NCI-H460 (cell line): ENCODE measurements around the gene PRKCA. TPM values are rescaled to one million over a fixed set of nuclear protein-coding genes. Genes with fewer than 3 reads are reported as not detected.

ENCODE experiments used
- DNase-seq: peaks from one replicate; pipeline ENCODE4 v3.0.0-alpha.2; 2016; ENCODE audit warnings: low read depth; ENCODE audit errors: extremely low read depth
- total RNA-seq: library from RNA; depleted of rRNA; stranded (reverse); fragments of >200 nt; shearing (Covaris generic); gene quantifications from 2 replicates; pipeline ENCODE4 v1.2.3, GENCODE V29; 2014

Gene PRKCA
- total RNA-seq, 1 experiment from 2014 or later, result 13.6 TPM

DNA sequence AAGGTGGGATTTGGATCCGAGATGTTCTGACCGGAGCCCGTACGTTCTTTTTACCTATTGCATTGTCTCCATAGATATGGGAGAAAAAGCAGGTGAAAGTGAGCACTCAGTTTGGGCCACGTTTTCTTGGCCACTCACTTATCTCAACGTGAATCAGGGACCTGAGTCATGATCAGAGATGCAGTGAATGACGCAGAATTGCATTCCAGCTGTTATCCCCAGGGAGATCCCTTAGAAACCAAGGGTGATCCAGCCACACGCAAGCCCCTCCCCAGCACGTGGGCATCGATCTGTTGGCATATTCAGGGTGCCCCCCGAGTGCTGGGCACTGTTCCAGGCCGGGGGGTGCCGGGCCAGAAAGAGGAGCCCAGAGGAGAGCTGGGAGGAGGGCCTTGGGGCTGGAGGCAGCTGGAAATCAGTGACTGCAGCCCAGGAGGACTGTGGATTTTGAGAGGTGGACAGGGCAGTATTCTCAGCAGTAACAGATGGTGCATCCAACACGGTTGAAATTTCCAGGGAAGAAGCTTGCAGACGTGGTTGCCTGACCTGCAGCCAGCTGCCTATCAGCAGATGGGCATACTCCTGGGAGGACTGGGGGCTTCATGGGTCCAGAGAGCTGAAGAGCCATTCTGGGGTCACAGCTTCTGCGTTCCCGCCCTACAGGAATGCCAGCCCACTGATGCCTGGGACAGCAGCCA lies 445.3 kb downstream of the PRKCA start:
- peak; percentile 13 for DNase-seq

DNA sequence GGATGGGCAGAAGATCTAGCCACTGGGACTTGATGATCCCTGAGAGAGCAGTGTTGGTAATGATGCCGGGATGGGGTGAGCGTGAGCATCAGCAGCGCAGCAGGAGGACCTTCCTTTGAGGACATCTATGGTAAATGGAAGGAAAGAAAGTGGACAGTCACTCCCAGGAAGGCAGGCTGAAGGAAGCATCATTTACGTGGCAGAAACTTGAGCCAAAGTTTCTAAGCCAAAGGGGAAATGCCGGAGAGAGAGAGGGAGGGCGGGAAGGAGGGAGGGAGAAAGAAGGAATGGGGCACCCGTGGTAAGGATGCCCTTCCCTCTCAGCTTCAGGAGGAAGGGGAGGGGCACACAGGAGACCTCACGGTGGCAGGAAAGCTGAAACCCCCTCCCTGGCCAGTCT lies 446.2 kb downstream of the PRKCA start:
- no peak for DNase-seq

DNA sequence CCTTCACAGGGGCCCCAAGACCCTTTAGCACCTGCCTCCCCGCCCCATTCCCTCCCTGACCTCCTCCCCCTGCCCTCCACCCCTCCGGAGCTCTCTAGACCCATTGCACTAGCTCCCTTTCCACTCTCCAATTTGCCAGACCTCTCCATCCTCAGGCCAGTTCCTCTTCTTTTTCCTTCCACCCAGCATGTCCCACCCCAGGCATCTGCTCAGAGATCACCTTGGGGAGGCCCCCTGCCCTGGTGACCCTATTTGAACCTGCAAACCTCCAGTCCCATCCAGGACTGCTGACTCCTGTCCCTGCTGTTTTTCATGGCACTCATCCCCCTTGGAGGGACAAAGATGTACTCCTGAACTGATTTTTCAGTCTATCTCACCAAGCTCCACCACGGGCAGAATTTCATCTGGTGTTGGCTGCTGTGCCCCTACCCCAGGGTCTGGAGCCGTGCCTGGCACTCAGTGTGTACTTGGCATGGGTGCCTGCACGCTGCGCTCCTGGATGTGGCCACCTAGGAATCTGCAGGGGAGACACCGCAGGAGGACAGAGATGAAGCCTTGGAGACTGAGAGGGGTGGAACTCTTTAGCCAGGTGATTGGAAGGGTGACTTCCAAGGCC lies 446.9 kb downstream of the PRKCA start:
- DNase-seq, result no peak

DNA sequence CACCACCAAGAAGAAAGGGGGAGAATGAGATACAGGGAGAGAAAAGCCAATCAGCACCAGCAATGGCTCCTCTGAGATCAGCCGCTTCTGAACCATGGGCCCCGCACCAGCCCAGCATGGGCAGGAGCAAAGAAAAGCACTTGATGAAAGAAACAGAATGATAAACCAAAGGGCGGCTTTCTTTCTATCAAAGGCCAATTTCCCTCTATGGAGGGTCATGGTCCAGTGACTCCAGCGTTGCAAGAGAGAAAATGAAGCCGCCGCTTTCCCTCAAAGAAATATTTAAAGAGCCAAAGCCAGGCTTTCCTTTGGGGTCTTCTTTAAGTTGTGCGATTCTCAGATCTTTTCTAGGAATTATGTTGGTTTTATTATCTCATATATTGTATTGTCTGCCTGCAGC lies 447.7 kb downstream of the PRKCA start:
- no peak for DNase-seq

DNA sequence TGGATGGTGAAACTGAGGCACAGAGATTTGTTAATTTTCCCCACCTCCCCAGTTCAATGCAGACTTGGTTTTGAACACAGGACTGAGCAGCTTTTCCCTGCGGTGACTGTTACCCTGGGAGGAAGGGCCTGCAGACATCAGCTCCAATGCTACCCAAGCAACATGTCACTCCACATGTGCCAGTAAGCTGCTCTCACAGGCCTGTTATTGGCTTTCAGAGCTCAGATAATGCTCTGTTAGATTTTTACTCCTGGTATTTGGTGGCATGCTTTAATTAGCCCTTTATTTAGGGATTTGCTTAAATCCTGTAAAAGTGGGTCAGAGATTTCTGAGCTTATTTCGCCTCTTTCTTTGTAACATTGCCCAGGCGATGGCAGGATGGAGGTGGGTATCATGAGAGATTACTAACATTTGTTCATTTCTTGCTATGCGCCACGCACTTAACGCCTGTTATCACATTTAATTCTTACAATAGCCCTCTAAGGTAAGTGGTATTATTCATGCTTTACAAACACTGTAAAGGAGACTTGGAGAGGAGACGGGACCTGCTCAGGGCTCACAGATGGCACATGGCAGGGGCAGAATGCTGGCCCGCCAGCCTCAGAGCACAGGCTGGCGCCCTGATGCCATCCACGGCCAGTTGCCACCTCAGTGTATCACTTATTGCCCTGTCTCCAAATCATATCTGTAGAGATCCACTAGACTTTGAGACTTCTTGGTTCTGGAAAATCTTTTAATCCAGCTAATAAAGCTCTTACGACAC lies 448.5 kb downstream of the PRKCA start:
- DNase-seq, result no peak

DNA sequence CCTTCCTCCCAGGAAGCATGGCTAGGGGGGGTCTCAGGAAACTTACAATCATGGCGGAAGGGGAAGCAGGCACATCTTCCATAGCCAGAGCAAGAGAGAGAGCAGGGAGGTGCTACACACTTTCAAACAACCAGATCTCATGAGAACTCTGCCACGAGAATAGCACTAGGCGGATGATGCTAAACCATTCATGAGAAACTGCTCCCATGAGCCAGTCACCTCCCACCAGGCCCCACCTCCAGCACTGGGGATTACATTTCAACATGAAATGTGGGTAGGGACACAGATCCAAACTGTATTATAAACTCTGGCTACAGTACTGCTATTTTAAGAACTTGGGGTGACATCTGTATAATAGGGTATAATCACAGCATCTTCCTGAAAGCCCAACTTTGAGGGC lies 449.4 kb downstream of the PRKCA start:
- DNase-seq, result no peak

DNA sequence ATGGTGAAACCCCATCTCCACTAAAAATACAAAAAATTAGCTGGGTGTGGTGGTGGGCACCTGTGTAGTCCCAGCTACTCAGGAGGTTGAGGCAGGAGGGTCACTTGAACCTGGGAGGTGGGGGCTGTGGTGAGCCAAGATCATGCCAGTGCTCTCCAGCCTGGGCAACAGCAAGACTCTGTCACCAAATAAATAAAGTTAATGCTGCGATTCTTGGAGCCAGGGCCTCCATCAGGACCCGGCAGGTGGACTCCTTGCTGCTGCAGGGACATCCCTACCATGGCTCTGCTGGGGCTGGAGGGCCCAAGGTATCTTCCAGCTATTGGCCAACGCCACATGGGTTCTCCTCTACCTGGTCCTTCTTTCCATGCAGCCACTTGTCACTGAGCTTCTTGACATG lies 450.0 kb downstream of the PRKCA start:
- DNase-seq, result no peak

DNA sequence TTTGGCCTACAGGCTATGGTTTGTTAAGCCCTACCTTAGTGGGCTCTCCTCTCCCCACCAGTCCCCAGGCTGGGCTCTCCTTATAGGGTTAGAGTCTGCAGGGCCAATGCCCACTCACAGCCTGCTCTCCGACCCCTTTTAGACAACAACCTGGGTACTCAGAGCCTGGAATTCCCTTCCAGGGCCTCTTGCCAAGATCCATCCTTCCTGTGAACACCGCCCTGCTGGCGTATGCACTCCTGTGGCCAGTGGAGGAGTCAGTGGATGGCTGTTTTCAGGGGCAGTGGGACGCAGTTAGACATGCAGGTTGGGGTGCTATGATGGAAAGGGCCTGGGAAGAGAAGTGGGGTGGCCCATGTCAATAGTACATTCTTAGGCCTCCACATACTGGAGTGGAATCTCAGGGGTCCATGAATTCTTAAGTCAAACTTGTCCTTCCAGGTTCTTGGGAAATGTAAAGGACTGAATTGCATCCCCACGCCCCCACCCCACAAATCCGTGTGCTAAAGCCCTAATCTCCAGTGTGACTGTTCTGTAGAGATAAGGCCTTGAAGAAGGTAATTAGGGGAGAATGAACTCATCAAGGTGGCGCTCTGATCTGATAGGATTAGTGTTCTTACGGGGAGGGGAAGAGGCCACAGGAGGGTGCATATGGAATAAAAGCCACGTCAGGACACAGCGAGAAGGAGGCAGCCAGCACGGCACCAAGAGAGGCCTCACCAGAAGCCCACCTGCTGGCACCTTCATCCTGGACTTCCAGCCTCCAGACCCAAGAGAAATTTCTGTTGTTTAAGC lies 450.9 kb downstream of the PRKCA start:
- DNase-seq, result no peak

DNA sequence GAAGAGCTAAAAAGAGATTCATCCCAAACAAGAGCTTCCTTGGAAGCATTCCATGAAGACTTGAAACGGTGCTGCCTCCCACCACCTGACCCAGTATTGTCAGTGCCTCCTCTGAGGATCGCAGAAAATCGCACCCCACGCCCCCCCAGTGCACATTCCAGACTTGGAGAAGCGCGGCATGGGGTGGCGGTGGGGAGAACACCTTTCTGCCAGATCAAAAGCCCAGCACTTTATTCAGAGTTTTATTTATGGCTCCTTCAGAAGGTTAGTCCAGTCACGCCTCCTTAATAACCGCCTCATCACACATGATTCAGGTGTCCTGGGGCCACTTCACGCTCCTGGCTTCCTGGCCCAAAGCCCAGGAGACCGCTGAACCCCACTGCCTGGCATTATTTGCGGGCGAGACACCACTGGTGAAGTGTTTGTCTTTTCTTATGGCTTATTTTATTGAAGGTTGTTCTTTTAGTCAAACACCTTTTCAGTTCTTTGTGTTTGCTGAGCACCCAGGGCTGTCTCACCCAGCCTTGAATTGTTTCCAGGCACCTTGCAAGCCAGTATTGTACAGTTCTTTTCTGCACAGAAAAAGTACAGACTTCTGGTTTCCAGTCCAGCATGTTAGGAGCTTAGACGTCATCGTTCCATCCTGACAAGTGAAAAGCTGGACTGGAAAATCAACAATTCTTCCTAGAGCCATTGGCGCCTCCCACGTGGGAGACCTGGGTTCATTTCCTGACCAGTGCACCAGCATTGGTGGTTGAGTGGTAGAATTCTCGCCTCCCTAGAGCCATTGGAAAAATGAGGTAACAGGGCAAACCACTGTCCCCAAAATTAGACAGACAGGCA lies 452.9 kb downstream of the PRKCA start:
- DNase-seq, result no peak

DNA sequence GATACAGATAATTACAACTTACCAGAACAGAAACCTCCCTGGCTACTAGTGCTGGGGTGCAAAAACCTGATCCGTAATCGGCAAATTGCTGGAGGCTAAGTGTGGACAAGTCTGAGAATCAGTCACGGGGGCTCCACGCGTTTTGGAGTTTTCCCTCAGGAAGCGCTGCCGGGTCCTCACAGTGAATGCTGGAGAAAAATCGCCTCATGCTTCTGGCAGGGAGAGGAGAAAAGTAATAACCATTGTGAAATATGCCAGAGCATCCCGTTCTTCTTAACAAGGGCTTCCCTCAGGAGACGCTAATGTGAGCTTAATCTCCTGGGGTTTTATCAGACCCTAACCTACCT lies 453.5 kb downstream of the PRKCA start:
- DNase-seq, result no peak

DNA sequence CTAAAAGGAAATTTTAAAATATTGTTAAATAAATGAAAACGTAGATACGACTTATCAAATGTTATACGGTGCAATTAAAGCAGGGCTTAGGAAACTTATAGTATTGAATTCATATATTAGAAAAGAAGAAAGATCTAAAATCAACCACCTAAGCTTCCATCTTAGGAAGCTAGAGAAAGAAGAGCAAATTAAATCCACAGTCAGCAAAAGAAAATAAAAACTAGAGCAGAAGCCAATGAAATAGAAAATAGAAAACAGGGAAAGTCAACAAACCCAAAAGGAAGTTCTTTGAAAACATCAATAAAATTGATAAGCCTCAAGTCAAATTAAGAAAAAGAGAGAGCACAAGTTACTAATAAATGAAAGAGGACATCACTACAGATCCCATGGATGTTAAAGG lies 457.9 kb downstream of the PRKCA start:
- no peak for DNase-seq

DNA sequence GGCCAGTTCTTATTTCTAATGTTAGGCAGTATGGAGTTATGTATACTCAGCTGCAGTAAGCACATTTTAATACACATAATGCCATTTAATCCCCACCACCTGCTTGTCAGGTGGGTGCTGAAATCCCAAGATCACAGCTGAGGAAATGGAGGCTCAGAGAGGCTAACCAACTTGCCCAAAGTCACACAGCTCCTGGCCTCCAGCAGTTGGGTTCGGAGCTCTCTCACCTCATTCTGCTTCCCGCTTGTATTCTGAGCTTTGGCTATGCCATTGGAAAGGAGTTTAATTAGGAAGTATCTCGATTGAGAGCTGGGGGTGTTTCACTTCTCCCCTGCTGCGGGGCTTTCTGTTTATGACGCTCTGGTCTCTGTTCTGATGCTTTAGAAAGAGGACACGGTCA lies 459.9 kb downstream of the PRKCA start:
- DNase-seq, result no peak

DNA sequence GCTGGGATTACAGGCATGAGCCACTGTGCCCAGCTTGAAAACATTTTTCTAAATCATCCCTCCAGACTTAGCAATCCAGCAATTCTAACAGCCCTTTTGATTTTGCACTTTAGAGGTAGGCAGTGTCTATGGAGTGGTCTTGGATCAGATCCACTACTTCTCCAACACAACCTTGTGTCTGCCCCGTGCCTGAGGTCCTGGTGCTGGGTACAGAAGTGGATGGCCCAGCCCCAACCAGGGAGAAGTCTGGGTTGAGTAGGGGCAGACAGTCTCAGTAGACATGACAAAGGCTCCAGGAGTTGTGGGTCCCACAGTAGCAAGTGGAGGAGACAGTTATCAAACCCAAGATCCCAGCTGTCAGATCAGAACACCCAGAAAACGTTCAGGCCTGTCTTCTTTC lies 460.6 kb downstream of the PRKCA start:
- DNase-seq, result no peak

DNA sequence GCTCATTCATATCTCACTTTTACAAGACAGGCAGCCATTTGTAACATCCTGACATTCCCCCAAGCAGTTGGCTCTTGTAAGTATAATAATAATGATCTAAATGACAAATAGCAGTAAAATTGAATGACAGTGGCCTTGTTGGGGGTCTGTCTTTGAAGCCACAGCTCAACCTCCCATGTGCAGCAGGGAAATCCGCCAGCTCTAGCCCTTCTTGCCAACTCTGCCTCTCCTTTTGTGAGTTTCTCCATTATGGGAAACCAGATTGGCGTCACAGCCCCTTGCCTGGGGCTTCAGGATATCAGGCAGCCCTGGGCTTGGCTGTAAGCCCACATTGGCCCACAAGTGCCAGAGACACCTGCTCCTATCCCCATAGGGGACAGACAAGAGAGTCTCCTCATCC lies 462.1 kb downstream of the PRKCA start:
- DNase-seq, result no peak

DNA sequence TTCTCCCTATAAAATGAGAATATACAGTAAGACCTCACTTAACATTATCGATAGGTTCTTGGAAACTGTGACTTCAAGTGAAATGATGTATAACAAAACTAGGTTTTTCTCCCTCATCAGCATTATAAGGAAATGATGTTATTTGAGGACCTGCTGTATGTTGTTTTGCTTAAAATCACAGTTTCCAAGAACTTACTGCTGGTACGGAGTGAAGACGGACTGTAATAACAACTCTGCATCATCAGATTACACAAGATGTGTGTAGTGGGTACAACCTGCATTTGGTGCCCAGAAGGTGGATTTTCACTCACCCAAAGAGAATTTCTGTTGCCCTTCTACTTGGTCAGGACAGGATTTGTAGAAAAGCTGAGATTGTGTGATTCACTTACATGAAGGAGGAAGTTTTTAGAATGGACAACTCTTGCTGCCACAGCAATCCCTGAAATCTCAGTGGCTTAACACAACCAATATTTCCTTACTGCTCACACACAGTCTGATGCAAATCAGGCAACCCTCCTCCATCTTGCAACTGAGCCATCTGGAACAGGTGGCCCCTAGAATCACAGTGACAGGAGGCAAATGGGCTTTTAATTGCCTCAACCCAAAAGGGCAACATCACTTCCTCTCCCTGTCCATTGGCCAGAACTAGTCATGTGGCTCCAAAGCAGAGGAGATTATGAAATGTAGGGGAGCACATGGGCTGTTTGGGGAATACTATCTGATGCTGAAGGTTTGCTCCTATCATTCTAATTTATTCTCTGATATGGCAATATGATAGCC lies 464.9 kb downstream of the PRKCA start:
- no peak for DNase-seq

DNA sequence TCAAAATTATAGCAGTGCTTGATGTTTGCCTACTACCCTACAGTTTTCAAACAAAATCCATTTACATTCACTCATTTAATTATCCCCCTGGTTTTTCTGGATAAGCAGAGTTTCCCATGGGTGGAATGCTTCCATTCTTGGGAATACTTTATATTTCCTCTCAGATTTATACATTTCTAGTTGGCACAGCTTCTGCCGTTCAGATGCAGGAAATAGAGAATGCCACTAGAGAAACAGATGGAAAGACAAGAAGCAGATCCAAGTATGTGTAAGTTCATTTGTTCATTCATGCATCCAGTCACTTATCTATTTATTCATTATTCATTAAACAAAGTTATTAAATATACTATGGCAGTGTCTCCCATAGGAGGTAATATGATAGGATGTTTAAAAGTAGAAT lies 467.5 kb downstream of the PRKCA start:
- no peak for DNase-seq

DNA sequence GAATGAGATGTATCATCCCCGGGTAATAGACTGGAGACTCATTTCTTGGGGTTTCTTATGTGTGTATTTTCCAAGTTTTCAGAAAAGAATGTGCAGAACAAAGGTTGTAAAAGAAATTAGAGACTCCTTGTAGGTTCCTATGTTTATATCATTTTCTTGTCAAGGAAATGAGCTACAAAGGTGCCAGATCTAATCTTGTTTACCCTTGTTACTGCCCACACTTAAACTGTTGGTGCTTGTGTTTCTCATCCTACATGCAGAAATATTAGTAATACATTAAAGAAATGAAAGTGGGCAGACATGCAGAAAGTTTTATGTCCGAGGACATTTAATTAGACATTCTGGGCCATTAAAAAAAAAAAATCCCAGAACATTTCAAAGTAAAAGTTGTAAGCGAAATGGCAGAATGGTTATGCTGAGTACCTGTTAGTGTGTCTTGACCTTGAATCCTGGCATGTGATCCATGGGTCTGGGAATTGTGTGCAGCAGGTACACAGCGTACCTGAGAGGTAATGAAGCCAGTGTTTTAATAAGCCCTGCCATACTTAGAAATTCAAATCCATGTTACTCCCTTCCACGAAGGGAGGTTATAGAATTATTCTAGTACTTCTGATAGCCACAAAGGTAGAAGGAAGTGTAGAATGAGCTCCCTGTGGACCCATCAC lies 469.9 kb downstream of the PRKCA start:
- no peak for DNase-seq

DNA sequence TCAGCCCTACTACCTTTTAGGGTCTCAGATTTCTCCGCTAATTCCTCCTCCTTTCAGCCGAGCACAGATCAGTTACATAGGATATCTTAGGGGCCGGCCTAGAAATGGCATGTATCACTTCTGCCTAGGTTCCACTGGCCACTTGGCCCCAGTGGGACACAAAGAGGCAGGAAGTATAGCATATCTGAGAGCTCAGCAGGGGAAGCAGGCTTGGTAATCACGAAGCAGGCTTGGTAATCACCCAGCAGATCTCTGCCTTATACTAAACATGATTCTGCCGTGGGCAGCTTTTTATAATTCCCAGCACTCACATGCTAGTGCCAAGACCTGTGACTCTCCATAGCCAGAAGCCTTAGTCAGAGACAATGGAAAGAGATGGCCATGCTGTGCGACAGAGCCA lies 472.9 kb downstream of the PRKCA start:
- no peak for DNase-seq

DNA sequence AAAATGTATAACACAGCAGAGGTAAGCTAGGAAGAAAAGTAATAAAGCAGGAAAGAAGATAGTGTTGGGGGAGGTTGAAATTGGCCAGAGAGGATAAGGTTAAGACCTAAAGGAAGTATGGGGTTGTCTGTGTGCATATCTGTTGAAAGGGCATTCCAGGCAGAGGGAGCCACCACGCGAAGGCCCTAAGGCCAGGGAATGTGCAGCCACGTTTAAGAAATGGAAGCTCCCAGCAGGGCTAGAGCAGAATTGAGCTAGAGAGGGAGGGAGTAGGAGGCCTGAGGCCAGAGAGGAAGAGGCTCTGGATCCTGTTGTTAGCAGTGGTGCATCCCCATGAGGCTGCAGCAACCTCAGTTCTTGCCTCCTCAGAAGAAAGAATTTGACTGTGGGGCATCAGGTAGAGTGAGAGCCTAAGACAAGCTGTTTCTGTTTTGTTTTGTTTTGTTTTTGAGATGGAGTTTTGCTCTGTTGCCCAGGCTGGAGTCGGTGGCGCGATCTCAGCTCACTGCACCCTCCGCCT lies 473.5 kb downstream of the PRKCA start:
- DNase-seq, result no peak
